Panc1 (cell line): Measurements from ENCODE around the gene SATB2.

Experiments
- POLR2AphosphoS5 ChIP-seq: IDR thresholded peaks from 2 replicates; pipeline ENCODE4 v1.6.1; 2012; ENCODE audit warnings: mild to moderate bottlenecking, low read depth, low read length, moderate library complexity
- TF ChIP-seq, protein P1 (sequence below): fragments of 450-650 bp; IDR thresholded peaks from 2 replicates; pipeline ENCODE4 v1.5.1; 2017; ENCODE audit warnings: mild to moderate bottlenecking

- TF ChIP-seq POLR2AphosphoS5, result no peak
- TF ChIP-seq, protein P1, sequence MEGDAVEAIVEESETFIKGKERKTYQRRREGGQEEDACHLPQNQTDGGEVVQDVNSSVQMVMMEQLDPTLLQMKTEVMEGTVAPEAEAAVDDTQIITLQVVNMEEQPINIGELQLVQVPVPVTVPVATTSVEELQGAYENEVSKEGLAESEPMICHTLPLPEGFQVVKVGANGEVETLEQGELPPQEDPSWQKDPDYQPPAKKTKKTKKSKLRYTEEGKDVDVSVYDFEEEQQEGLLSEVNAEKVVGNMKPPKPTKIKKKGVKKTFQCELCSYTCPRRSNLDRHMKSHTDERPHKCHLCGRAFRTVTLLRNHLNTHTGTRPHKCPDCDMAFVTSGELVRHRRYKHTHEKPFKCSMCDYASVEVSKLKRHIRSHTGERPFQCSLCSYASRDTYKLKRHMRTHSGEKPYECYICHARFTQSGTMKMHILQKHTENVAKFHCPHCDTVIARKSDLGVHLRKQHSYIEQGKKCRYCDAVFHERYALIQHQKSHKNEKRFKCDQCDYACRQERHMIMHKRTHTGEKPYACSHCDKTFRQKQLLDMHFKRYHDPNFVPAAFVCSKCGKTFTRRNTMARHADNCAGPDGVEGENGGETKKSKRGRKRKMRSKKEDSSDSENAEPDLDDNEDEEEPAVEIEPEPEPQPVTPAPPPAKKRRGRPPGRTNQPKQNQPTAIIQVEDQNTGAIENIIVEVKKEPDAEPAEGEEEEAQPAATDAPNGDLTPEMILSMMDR, result no peak
These were observed 87.5 kb downstream of the SATB2 start for GRCh38 chr2:199370150-199370780.
